GM21619 (cell line): ENCODE data around the gene PFKL.
"Not testable (repeated sequence)": the region's sequence is repeated elsewhere in the genome, so short reads cannot be mapped to it uniquely, and the experiment has no call there.

ENCODE experiments used
- ATAC-seq: cut with Tn5 transposase; IDR thresholded peaks from one replicate; pipeline ENCODE4 v1.9.1; 2021; ENCODE audit not compliant: unreplicated experiment

The PFKL gene

GRCh38 chr21:44275041-44275440 is 24.8 kb upstream of the PFKL start:
- no peak for ATAC-seq

- ATAC-seq = no peak
Observed at GRCh38 chr21:44279354-44280260, 20.2 kb upstream of the PFKL start.

GRCh38 chr21:44281801-44282200 is 18.1 kb upstream of the PFKL start:
- ATAC-seq = no peak

- ATAC-seq = no peak
Observed at GRCh38 chr21:44282370-44282769, 17.5 kb upstream of the PFKL start.

GRCh38 chr21:44283211-44283785 is 16.6 kb upstream of the PFKL start:
- ATAC-seq = not testable (repeated sequence)

GRCh38 chr21:44283948-44284347 is 15.9 kb upstream of the PFKL start:
- ATAC-seq = no peak

GRCh38 chr21:44285138-44285992 is 14.5 kb upstream of the PFKL start, which contains the start of gene AIRE:
Gene AIRE (plus strand): TSS chr21:44285876. CDS start chr21:44286007, 131 bp downstream.
- no peak for ATAC-seq

GRCh38 chr21:44286086-44286715 is 13.7 kb upstream of the PFKL start:
- ATAC-seq = no peak

- no peak for ATAC-seq
Observed at GRCh38 chr21:44286716-44287632, 12.9 kb upstream of the PFKL start.

GRCh38 chr21:44288251-44289110 is 11.4 kb upstream of the PFKL start:
- no peak for ATAC-seq

GRCh38 chr21:44289381-44290010 is 10.4 kb upstream of the PFKL start:
- no peak for ATAC-seq

GRCh38 chr21:44290327-44291077 is 9.4 kb upstream of the PFKL start:
- no peak for ATAC-seq

GRCh38 chr21:44291078-44291935 is 8.5 kb upstream of the PFKL start:
- no peak for ATAC-seq

GRCh38 chr21:44291936-44292811 is 7.7 kb upstream of the PFKL start:
- ATAC-seq = no peak

GRCh38 chr21:44292812-44293195 is 7.0 kb upstream of the PFKL start:
- no peak for ATAC-seq
